Measurements from ENCODE around the gene EPS8L1.
"Not testable (repeated sequence)": the region's sequence is repeated elsewhere in the genome, so short reads cannot be mapped to it uniquely, and the experiment has no call there.

The EPS8L1 gene

GRCh38 chr19:55050749-55051532 lies 24.7 kb upstream of the EPS8L1 start:
- DNase-seq (ENCODE audit: low read depth), result no peak

GRCh38 chr19:55053735-55054134 lies 21.9 kb upstream of the EPS8L1 start:
- DNase-seq (ENCODE audit: low read depth), result no peak

GRCh38 chr19:55056827-55057226 lies 18.8 kb upstream of the EPS8L1 start:
- DNase-seq (ENCODE audit: low read depth), result no peak

GRCh38 chr19:55058781-55059610 lies 16.7 kb upstream of the EPS8L1 start:
- DNase-seq (ENCODE audit: low read depth), result no peak

DNA sequence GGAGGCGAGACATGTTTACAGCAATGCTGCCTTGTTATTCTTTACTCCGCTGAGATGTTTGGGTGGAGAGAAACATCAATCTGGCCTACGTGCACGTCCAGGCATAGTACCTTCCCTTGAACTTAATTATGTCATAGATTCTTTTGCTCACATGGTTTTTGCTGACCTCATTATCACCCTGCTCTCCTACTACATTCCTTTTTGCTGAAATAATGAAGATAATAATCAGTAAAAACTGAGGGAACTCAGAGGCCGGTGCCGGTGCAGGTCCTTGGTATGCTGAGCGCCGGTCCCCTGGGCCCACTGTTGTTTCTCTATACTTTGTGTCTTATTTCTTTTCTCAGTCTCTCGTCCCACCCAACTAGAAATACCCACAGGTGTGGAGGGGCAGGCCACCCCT lies 15.4 kb upstream of the EPS8L1 start:
- DNase-seq (ENCODE audit: low read depth), result not testable (repeated sequence)

DNA sequence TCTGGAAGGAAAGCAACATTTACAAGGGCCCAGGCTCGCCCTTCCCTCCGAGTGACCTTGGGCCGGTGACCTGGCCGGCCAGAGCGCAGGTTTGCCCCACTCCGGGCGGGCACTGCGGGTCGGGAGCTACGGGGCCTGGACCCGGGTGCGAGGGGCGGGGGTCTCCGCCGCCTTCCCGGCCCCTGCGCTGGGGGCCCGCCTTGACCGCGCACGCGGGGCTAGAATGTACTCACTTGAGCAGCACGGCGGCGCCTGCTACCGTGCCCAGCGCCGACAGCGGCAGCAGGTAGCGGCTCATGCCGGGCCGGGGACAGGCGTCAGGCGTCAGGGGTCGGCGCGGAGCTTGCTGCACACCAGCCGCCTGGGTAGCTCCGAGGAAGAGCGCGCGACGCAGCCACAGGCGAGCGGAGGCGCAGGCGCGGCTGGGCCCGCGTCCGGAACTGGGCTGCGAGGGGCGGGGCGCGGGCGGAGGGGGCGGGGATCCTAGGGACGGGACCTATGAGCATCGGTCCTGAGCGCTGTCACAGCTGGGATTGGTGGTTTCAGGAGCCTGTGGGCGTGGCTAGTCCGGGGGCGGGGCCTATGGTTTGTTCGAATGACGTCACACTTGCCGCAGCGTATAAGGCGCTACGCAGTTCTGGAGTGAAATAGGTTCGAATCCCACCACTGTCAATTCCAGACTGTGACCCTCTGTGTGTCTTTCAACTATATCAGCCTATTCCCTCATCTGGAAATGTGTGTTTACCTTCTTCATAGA lies 12.8 kb upstream of the EPS8L1 start, which contains the start of gene RDH13:
Gene RDH13, minus strand, starts transcription at position 414 of the 757 bp plus-strand sequence. Its CDS starts 116 bp downstream, at position 298.
- peak; percentile 99 for DNase-seq (ENCODE audit: low read depth)

- DNase-seq (ENCODE audit: low read depth), result no peak
Observed at GRCh38 chr19:55063492-55063843, 12.2 kb upstream of the EPS8L1 start.

DNA sequence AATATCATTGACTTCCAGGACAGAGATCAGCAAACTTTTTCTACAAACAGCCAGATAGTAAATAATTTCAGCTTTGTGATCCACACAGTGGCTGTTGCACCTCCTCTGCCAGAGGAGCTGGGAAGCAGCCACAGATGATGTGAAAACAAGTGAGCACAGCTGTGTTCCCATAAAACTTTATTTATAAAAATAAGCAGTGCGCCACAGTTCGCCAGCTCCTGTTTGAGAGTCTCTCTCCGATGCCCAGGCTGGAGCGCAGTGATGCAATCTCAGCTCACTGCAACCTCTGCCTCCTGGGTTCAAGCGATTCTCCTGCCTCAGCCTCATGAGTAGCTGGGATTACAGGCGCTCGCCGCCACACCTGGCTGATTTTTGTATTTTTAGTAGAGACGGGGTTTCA lies 10.2 kb upstream of the EPS8L1 start:
- DNase-seq (ENCODE audit: low read depth), result not testable (repeated sequence)

- no peak for DNase-seq (ENCODE audit: low read depth)
Observed at GRCh38 chr19:55066107-55066709, 9.5 kb upstream of the EPS8L1 start.

- DNase-seq (ENCODE audit: low read depth), result no peak
Observed at GRCh38 chr19:55067869-55068268, 7.8 kb upstream of the EPS8L1 start.

GRCh38 chr19:55068950-55069864 lies 6.5 kb upstream of the EPS8L1 start:
- DNase-seq (ENCODE audit: low read depth), result no peak

DNA sequence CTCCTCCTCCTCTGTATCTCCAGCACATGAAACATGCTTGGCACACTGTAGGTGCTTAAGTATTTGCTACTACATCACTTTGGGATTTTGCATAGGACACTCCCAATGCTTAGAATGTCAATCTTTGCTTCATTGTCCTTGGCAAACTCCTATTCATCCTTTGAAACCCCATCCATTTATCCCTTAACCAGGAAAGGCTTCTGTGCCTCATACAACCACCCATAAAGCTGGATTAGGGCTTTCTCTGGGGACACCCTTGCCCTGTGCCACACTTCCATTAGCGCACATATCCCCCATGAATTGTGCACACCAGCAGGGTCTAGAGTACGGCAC lies 5.8 kb upstream of the EPS8L1 start:
- DNase-seq (ENCODE audit: low read depth), result no peak

DNA sequence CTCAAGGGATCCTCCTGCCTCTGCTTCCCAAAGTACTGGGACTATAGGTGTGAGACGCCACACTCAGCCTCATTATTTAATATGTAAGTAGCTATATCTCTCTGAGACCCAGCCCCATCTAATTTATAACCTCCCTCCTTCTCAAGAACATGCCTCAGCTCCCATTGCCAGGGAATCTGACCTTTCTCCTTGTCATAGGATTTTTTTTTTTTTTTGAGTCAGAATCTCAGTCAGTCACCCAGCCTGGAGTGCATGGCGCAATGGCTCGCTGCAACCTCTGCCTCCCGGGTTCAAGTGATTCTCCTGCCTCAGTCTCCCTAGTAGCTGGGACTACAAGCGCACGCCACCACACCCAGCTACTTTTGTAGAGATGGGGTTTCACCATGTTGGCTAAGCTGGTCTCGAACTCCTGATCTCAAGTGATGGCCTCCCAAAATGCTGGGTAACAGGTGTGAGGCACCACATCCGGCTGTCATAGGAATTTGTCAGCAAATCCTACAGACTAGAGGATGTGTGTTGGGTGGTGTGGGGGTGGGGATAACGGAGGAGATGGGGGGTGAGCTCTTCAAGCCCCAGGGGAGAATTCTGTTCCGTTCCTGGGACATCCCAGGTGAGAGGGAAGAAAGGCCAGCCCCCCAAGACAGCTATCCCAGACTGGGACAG lies 5.1 kb upstream of the EPS8L1 start:
- no peak for DNase-seq (ENCODE audit: low read depth)

GRCh38 chr19:55071129-55071502 lies 4.6 kb upstream of the EPS8L1 start:
- DNase-seq (ENCODE audit: low read depth), result no peak

GRCh38 chr19:55071913-55072312 lies 3.8 kb upstream of the EPS8L1 start:
- no peak for DNase-seq (ENCODE audit: low read depth)

- DNase-seq (ENCODE audit: low read depth), result no peak
Observed at GRCh38 chr19:55076321-55076720, 652 bp downstream of the EPS8L1 start.

- no peak for DNase-seq (ENCODE audit: low read depth)
Observed at GRCh38 chr19:55077106-55077505, 1.4 kb downstream of the EPS8L1 start.

- DNase-seq (ENCODE audit: low read depth), result no peak
Observed at GRCh38 chr19:55078996-55079395, 3.3 kb downstream of the EPS8L1 start.

GRCh38 chr19:55079400-55080038 lies 3.9 kb downstream of the EPS8L1 start:
- DNase-seq (ENCODE audit: low read depth), result no peak
